NCI-H2227 (cell line): ENCODE measurements around the gene ABCC6.
"Not testable (repeated sequence)": the region's sequence is repeated elsewhere in the genome, so short reads cannot be mapped to it uniquely, and the experiment has no call there.

ENCODE experiments used
- DNase-seq: peaks from one replicate; lab custom pipeline; 2025; ENCODE audit not compliant: unreplicated experiment; lab: John Stamatoyannopoulos, UW

The ABCC6 gene

GRCh38 chr16:16222850-16223661 is at the start of gene ABCC6:
TSS of gene ABCC6 (minus strand) at chr16:16223494. CDS start at chr16:16223434, 60 bp downstream.
- not testable (repeated sequence) for DNase-seq

GRCh38 chr16:16272573-16273221 is 49.4 kb upstream of the ABCC6 start:
- DNase-seq, result not testable (repeated sequence)

GRCh38 chr16:16271658-16272057 is 48.4 kb upstream of the ABCC6 start:
- not testable (repeated sequence) for DNase-seq

- not testable (repeated sequence) for DNase-seq
Observed at GRCh38 chr16:16268185-16268808, 45.0 kb upstream of the ABCC6 start.

GRCh38 chr16:16267708-16268107 is 44.4 kb upstream of the ABCC6 start:
- DNase-seq, result not testable (repeated sequence)

- DNase-seq, result not testable (repeated sequence)
Observed at GRCh38 chr16:16265044-16265443, 41.8 kb upstream of the ABCC6 start.

GRCh38 chr16:16263947-16264346 is 40.7 kb upstream of the ABCC6 start:
- DNase-seq, result not testable (repeated sequence)

- DNase-seq, result not testable (repeated sequence)
Observed at GRCh38 chr16:16262954-16263555, 39.8 kb upstream of the ABCC6 start.

- DNase-seq, result not testable (repeated sequence)
Observed at GRCh38 chr16:16259971-16260370, 36.7 kb upstream of the ABCC6 start.

GRCh38 chr16:16258822-16259221 is 35.5 kb upstream of the ABCC6 start:
- not testable (repeated sequence) for DNase-seq

GRCh38 chr16:16257301-16257923 is 34.1 kb upstream of the ABCC6 start:
- not testable (repeated sequence) for DNase-seq

- DNase-seq, result not testable (repeated sequence)
Observed at GRCh38 chr16:16252377-16252776, 29.1 kb upstream of the ABCC6 start.

- DNase-seq, result not testable (repeated sequence)
Observed at GRCh38 chr16:16249621-16250330, 26.5 kb upstream of the ABCC6 start.

- DNase-seq, result not testable (repeated sequence)
Observed at GRCh38 chr16:16247439-16247838, 24.1 kb upstream of the ABCC6 start.

- DNase-seq, result not testable (repeated sequence)
Observed at GRCh38 chr16:16246578-16247262, 23.4 kb upstream of the ABCC6 start.

GRCh38 chr16:16243886-16244285 is 20.6 kb upstream of the ABCC6 start:
- not testable (repeated sequence) for DNase-seq

- DNase-seq, result not testable (repeated sequence)
Observed at GRCh38 chr16:16240667-16241066, 17.4 kb upstream of the ABCC6 start.

GRCh38 chr16:16237738-16238137 is 14.4 kb upstream of the ABCC6 start:
- not testable (repeated sequence) for DNase-seq

- DNase-seq, result not testable (repeated sequence)
Observed at GRCh38 chr16:16237071-16237470, 13.8 kb upstream of the ABCC6 start.

- DNase-seq, result not testable (repeated sequence)
Observed at GRCh38 chr16:16232692-16233061, 9.4 kb upstream of the ABCC6 start.
